HEK293 (cell line): ENCODE data around the gene B4GALT1.

Experiments used
- CTCF ChIA-PET: fragments of 350-600 bp; formaldehyde crosslinking; extraction: SDS; loops from one replicate; lab custom pipeline; 2021; ENCODE audit warnings: antibody characterized with exemption; lab: Yijun Ruan, JAX
- POLR2A ChIA-PET: fragments of 300-600 bp; formaldehyde crosslinking; extraction: SDS; loops from one replicate; lab custom pipeline; 2020; ENCODE audit warnings: antibody characterized with exemption, inconsistent platforms; lab: Yijun Ruan, JAX
- H3K27ac ChIP-seq: fragments of 200-500 bp; sonication (Bioruptor generic); 2 replicates; pipeline ENCODE4 v1.5.1; 2014; ENCODE audit warnings: low read depth, low read length, control low read depth, inconsistent platforms; ENCODE audit errors: extremely low read depth
- H3K36me3 ChIP-seq, 2 experiments: fragments of 200-500 bp in 1 of 2; sonication (Bioruptor generic) in 1 of 2; 1 replicate in 1 of 2; 2 replicates in 1 of 2; pipeline ENCODE4 v1.5.1; 2014 to 2017; ENCODE audit warnings: inconsistent platforms in 2 of 2, low read length in 2 of 2; ENCODE audit not compliant: control insufficient read depth in 2 of 2, insufficient read depth in 1 of 2
- H3K4me1 ChIP-seq: fragments of 200-500 bp; sonication (Bioruptor generic); 2 replicates; pipeline ENCODE4 v1.5.1; 2014; ENCODE audit warnings: mild to moderate bottlenecking, low read length, inconsistent platforms; ENCODE audit not compliant: control insufficient read depth, insufficient read depth
- H3K4me3 ChIP-seq: 2 replicates; pipeline ENCODE4 v1.5.1; 2011; ENCODE audit warnings: low read depth, mild to moderate bottlenecking, control low read depth, low read length, moderate library complexity
- H3K9me3 ChIP-seq: fragments of 200-500 bp; sonication (Bioruptor generic); 2 replicates; pipeline ENCODE4 v1.5.1; 2014; ENCODE audit warnings: low read depth, low read length, inconsistent platforms; ENCODE audit not compliant: control insufficient read depth, insufficient read depth
- GFI1B ChIP-seq: fragments of 450-650 bp; formaldehyde crosslinking; IDR thresholded peaks from 2 replicates; pipeline ENCODE4 v1.5.1; 2016; ENCODE audit warnings: missing biosample characterization, missing genetic modification characterization
- HOXC10 ChIP-seq: sonication (generic); formaldehyde crosslinking; IDR thresholded peaks from 2 replicates; pipeline ENCODE4 v1.8.1; 2023; ENCODE audit warnings: mild to moderate bottlenecking, missing genetic modification reagents
- INSM2 ChIP-seq: fragments of 450-650 bp; formaldehyde crosslinking; IDR thresholded peaks from 2 replicates; pipeline ENCODE4 v1.5.1; 2016; ENCODE audit warnings: missing biosample characterization, missing genetic modification characterization
- KLF17 ChIP-seq: fragments of 450-650 bp; formaldehyde crosslinking; IDR thresholded peaks from 2 replicates; pipeline ENCODE4 v1.5.1; 2016; ENCODE audit warnings: missing biosample characterization, missing genetic modification characterization
- PBX3 ChIP-seq: sonication (generic); formaldehyde crosslinking; IDR thresholded peaks from 2 replicates; pipeline ENCODE4 v1.8.1; 2022; ENCODE audit warnings: mild to moderate bottlenecking, moderate library complexity, missing genetic modification reagents
- REST ChIP-seq: fragments of 450-650 bp; formaldehyde crosslinking; IDR thresholded peaks from 2 replicates; pipeline ENCODE4 v1.5.1; 2016; ENCODE audit warnings: missing biosample characterization, missing genetic modification characterization
- SP7 ChIP-seq: fragments of 450-650 bp; formaldehyde crosslinking; IDR thresholded peaks from 2 replicates; pipeline ENCODE4 v1.5.1; 2016; ENCODE audit warnings: missing biosample characterization, missing genetic modification characterization
- ZBTB10 ChIP-seq: fragments of 450-650 bp; formaldehyde crosslinking; IDR thresholded peaks from 2 replicates; pipeline ENCODE4 v1.5.1; 2016; ENCODE audit warnings: missing biosample characterization, missing genetic modification characterization
- ZBTB17 ChIP-seq: fragments of 450-650 bp; formaldehyde crosslinking; IDR thresholded peaks from 2 replicates; pipeline ENCODE4 v1.5.1; 2016; ENCODE audit warnings: missing biosample characterization, missing genetic modification characterization
- ZNF175 ChIP-seq: fragments of 450-650 bp; formaldehyde crosslinking; IDR thresholded peaks from 2 replicates; pipeline ENCODE4 v1.5.1; 2016; ENCODE audit warnings: missing biosample characterization, missing genetic modification characterization
- ZNF2 ChIP-seq: fragments of 450-650 bp; formaldehyde crosslinking; IDR thresholded peaks from 2 replicates; pipeline ENCODE4 v1.5.1; 2016; ENCODE audit warnings: missing biosample characterization, missing genetic modification characterization
- ZNF324 ChIP-seq: fragments of 450-650 bp; formaldehyde crosslinking; IDR thresholded peaks from 2 replicates; pipeline ENCODE4 v1.5.1; 2016; ENCODE audit warnings: missing biosample characterization, missing genetic modification characterization
- ZNF341 ChIP-seq: fragments of 450-650 bp; formaldehyde crosslinking; IDR thresholded peaks from 2 replicates; pipeline ENCODE4; 2016; ENCODE audit warnings: low read depth, missing biosample characterization, missing genetic modification characterization
- ZNF48 ChIP-seq: fragments of 450-650 bp; formaldehyde crosslinking; IDR thresholded peaks from 2 replicates; pipeline ENCODE4 v1.5.1; 2016; ENCODE audit warnings: missing biosample characterization, missing genetic modification characterization
- ZNF501 ChIP-seq: fragments of 450-650 bp; formaldehyde crosslinking; IDR thresholded peaks from 2 replicates; pipeline ENCODE4 v1.5.1; 2016; ENCODE audit warnings: missing biosample characterization, missing genetic modification characterization
- ZNF549 ChIP-seq: fragments of 450-650 bp; IDR thresholded peaks from 2 replicates; pipeline ENCODE4 v1.5.1; 2018; ENCODE audit warnings: missing biosample characterization, missing genetic modification characterization, mild to moderate bottlenecking, inconsistent platforms, moderate library complexity
- ZNF629 ChIP-seq: fragments of 450-650 bp; formaldehyde crosslinking; IDR thresholded peaks from 2 replicates; pipeline ENCODE4 v1.5.1; 2017; ENCODE audit warnings: missing biosample characterization, missing genetic modification characterization
- ZNF639 ChIP-seq: fragments of 450-650 bp; formaldehyde crosslinking; IDR thresholded peaks from 2 replicates; pipeline ENCODE4 v1.5.1; 2016; ENCODE audit warnings: missing biosample characterization, missing genetic modification characterization
- ZNF776 ChIP-seq: fragments of 450-650 bp; formaldehyde crosslinking; IDR thresholded peaks from 2 replicates; pipeline ENCODE4 v1.5.0; 2017; ENCODE audit warnings: missing biosample characterization, missing genetic modification characterization, borderline replicate concordance
- ZSCAN18 ChIP-seq: fragments of 450-650 bp; formaldehyde crosslinking; IDR thresholded peaks from 2 replicates; pipeline ENCODE4 v1.5.1; 2016; ENCODE audit warnings: missing biosample characterization, missing genetic modification characterization

Gene B4GALT1

GRCh38 chr9:33161589-33162132 is 5.5 kb downstream of the B4GALT1 start:
- CTCF ChIA-PET = interaction anchor here (0.6 to 2.5 kb wide), 9 partner anchors 9 to 104 kb away, joined by 3 to 13 read pairs (median 3); no protein-coding TSS in a partner anchor
- POLR2A ChIA-PET = interaction anchor here (0.7 to 5.7 kb wide), 6 partner anchors 10 to 136 kb away, joined by 3 to 33 read pairs (median 6); partner anchors contain the start of gene DNAJA1
- Histone ChIP-seq H3K4me3 (no peak overlapping the region), H3K36me3 (no peaks in the 10 kb centered on the region), H3K4me1 (peaks cover 44% of the 10 kb centered on the region), H3K27ac (peak overlapping the region; percentile 63; the same call in 1 of the 2 replicates)
- TF ChIP-seq ZNF341 (no peak), SP7 (tag by site-specific recombination) (peak; percentile 96), ZNF629 (tag by site-specific recombination) (no peak), KLF17 (tag by site-specific recombination) (peak; percentile 46; the same call in 1 of the 2 replicates)
- TF ChIP-seq, all 188 proteins: peak for 2
- H3K9me3 ChIP-seq = no peaks in the 10 kb centered on the region

- H3K27ac ChIP-seq = peak overlapping the region; percentile 63; the same call in 1 of the 2 replicates
- no peaks in the 10 kb centered on the region for H3K36me3 ChIP-seq
- H3K4me1 ChIP-seq = peaks cover 44% of the 10 kb centered on the region
- ChIA-PET POLR2A (interaction anchor here (0.6 to 5.7 kb wide), 9 partner anchors 10 to 363 kb away, joined by 3 to 33 read pairs (median 6); partner anchors contain the start of genes ANKRD18B and DNAJA1), CTCF (interaction anchor here (0.6 to 2.5 kb wide), 9 partner anchors 10 to 103 kb away, joined by 3 to 13 read pairs (median 3); no protein-coding TSS in a partner anchor)
- H3K9me3 ChIP-seq = no peaks in the 10 kb centered on the region
- H3K4me3 ChIP-seq = no peak overlapping the region; the same call in 1 of the 2 replicates
- TF ChIP-seq ZNF549 (tag by site-specific recombination) (no peak), ZNF2 (no peak), ZNF175 (tag by site-specific recombination) (no peak), ZNF639 (tag by site-specific recombination) (no peak), INSM2 (tag by site-specific recombination) (no peak), HOXC10 (CRISPR knock-in tag) (no peak), ZNF48 (no peak), ZNF776 (no peak), ZNF324 (tag by site-specific recombination) (no peak), ZSCAN18 (no peak), ZBTB17 (tag by site-specific recombination) (0 out of 2 replicates have a peak, but pooled peaks have one; percentile 39), PBX3 (CRISPR knock-in tag) (no peak), REST (tag by site-specific recombination) (no peak), ZBTB10 (tag by site-specific recombination) (no peak), ZNF501 (no peak), GFI1B (tag by site-specific recombination) (0 out of 2 replicates have a peak, but pooled peaks have one; percentile 17)
These were observed 6.0 kb downstream of the B4GALT1 start for GRCh38 chr9:33161011-33161588.
